Esophagus muscularis mucosa (tissue), 4 donors: Measurements from ENCODE around the gene CES2.

Source experiments
- CTCF ChIP-seq, 3 experiments: fragments of 200-600 bp in 2 of 3; fragments of 450-650 bp in 1 of 3; sonication (generic) in 2 of 3; IDR thresholded peaks; one replicate each; pipeline ENCODE4 v1.5.1; 2017 to 2019; ENCODE audit warnings: antibody characterized with exemption in 3 of 3, mild to moderate bottlenecking in 2 of 3, moderate library complexity in 1 of 3
- EP300 ChIP-seq: sonication (generic); formaldehyde crosslinking; IDR thresholded peaks from one replicate; pipeline ENCODE4 v1.6.1; 2017; ENCODE audit warnings: antibody characterized with exemption
- POLR2A ChIP-seq: fragments of 450-650 bp; IDR thresholded peaks from one replicate; pipeline ENCODE4 v1.6.1; 2017; ENCODE audit warnings: antibody characterized with exemption, moderate library complexity, mild to moderate bottlenecking, low read depth

GRCh38 chr16:66970775-66971720 lies 35.7 kb downstream of the CES2 start:
- TF ChIP-seq EP300: no peak
- TF ChIP-seq CTCF (IDR thresholded peaks at IDR 0.05): no peak
- TF ChIP-seq POLR2A: no peak
